22Rv1 (cell line): Measurements from ENCODE around the gene SLC38A10.

Experiments
- ZFX ChIP-seq: fragments of 450-650 bp; IDR thresholded peaks from 2 replicates; pipeline ENCODE4 v1.6.1; 2017; ENCODE audit warnings: antibody characterized with exemption, borderline replicate concordance
- TF ChIP-seq, protein P1 (sequence below): fragments of 450-650 bp; IDR thresholded peaks from 2 replicates; pipeline ENCODE4 v1.5.1; 2017; ENCODE audit warnings: mild to moderate bottlenecking

DNA sequence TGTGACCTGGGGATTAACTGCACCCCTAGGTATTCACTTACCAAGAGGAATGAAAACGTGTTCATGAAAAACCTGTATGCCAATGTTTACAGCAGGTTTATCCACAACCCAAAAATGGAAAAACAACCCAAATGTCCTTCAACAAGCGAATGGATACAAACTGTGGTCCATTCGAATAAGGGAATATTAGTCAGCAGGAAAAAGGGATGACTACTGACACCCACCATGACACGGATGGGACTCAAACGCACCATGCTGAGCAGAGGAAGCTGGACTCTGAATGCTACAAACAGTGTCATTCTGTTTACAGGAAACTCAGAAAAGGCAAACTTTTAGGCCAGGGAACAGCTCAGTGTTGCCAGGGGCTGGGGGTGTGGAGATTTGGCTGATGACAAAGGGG, 4.9 kb downstream of the SLC38A10 start:
- TF ChIP-seq, protein P1, sequence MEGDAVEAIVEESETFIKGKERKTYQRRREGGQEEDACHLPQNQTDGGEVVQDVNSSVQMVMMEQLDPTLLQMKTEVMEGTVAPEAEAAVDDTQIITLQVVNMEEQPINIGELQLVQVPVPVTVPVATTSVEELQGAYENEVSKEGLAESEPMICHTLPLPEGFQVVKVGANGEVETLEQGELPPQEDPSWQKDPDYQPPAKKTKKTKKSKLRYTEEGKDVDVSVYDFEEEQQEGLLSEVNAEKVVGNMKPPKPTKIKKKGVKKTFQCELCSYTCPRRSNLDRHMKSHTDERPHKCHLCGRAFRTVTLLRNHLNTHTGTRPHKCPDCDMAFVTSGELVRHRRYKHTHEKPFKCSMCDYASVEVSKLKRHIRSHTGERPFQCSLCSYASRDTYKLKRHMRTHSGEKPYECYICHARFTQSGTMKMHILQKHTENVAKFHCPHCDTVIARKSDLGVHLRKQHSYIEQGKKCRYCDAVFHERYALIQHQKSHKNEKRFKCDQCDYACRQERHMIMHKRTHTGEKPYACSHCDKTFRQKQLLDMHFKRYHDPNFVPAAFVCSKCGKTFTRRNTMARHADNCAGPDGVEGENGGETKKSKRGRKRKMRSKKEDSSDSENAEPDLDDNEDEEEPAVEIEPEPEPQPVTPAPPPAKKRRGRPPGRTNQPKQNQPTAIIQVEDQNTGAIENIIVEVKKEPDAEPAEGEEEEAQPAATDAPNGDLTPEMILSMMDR, result no peak
- no peak for TF ChIP-seq ZFX
